Stimulated activated CD8-positive, alpha-beta memory T cell treated with anti-CD3 and anti-CD28 coated beads, Interleukin-2, amount 100 ng/mL, for 1 hour (primary cell): ENCODE results near the gene IFT25.
"Not testable (repeated sequence)": the region's sequence is repeated elsewhere in the genome, so short reads cannot be mapped to it uniquely, and the experiment has no call there.

Experiments used
- DNase-seq, 2 donors: peaks; one replicate each; pipeline ENCODE4 v3.0.0-alpha.2; 2020; ENCODE audit warnings: low read depth in 2 of 2

The IFT25 gene

DNA sequence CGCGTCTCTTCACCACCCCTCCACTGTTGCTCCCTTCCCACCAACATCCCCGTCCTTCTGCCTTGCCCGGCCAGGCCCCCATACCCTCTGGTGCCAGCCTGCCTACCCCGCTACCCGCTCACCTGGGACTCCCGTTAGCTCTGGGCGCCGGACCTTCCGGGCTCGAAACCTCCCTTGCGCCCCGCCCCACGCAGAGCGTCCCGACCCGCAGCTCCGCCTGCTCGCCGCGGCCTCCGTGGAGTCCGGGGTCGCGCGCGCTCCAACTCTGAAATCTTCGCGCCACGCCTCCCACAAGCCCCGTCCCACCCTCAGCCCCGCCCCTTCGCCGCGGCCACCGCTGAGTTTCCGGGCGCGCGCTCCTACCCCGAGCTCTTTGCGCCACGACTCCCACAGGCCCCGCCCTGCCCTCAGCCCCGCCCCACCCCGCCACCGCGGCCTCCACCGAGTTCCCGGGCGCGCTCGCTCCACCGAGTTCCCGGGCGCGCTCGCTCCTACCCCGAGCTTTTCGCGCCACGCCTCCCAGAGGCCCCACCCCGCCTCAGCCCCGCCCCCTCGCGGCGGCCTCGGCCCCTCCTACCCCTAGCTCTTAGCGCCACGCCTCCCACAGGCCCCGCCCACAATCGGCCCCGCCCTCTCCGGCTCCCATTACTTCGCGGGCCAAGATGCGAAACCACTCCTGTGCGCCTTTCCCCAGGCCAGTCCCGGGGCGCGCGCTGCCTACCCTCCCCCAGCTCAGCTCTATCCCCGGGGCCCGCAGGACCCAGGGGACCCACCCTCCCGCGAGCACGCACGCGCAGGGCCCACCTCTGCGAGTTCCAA lies at the start of gene IFT25:
IFT25 (minus strand) TSS at position 267 of the 819 bp plus-strand sequence. CDS start 5,617 bp downstream, outside the sequence.
- DNase-seq: peak; percentile 99 to 100

GRCh38 chr1:53994516-53994915 lies 49.0 kb upstream of the IFT25 start:
- DNase-seq: not testable (repeated sequence)

- no peak for DNase-seq
These were observed 46.8 kb upstream of the IFT25 start for GRCh38 chr1:53992085-53992874.

DNA sequence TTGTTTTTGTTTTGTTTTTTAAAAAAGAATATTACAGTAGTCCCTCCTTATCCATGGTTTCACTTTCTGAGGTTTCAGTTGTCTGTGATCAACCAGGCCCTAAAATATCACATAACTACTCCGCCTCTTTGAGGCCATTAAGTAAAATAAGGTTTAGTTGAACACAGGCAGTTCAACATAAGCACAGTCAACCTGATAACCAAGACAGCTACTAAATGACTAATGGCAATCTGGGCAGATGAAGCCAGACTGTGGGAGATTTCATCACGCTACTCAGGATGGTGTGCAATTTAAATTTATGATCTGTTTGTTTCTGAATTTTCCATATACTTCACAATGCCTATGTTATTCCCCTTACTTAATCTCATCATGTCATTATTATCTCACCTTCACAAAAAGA lies 42.4 kb upstream of the IFT25 start:
- no peak for DNase-seq

GRCh38 chr1:53986458-53986857 lies 41.0 kb upstream of the IFT25 start:
- DNase-seq: no peak

DNA sequence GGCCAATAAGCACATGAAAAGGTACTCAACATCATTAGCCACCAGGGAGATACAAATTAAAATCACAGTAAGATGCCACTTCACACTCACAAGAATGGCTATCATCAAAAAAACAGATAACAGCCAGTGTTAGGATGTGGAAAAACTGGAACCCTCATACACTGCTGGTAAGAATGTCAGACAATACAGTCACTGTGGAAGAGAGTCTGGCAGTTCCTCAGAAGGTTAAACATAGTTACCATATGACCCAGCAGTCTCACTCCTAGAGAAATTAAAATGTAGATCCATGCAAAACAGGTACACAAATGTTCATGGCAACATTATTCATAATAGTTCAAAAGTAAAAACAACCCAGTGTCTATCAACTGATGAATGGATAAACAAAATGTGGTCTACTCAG lies 39.2 kb upstream of the IFT25 start:
- DNase-seq: no peak

GRCh38 chr1:53982763-53983104 lies 37.2 kb upstream of the IFT25 start:
- DNase-seq: no peak

GRCh38 chr1:53982034-53982762 lies 36.7 kb upstream of the IFT25 start:
- no peak for DNase-seq

GRCh38 chr1:53981220-53981619 lies 35.7 kb upstream of the IFT25 start:
- no peak for DNase-seq

- no peak for DNase-seq
These were observed 34.4 kb upstream of the IFT25 start for GRCh38 chr1:53979712-53980450.

DNA sequence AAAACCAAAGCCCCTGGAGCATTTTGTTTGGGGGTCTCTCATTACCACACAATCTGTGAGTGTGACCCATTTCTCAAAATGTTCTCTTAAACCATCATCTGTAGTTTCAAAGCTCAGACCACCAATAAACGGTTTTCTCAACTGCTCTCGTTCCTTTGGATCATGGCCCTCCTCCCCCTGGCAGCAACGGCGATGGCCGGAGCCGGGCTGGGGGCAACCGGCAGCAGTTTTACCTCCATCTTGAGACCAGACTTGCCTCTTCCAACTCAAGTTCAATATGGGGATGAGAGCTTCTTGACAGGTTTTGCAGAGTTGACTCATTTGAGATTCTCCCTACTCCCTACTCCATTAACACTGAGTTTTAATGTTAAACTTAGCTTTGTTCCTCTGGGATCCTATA lies 30.4 kb upstream of the IFT25 start:
- no peak for DNase-seq

DNA sequence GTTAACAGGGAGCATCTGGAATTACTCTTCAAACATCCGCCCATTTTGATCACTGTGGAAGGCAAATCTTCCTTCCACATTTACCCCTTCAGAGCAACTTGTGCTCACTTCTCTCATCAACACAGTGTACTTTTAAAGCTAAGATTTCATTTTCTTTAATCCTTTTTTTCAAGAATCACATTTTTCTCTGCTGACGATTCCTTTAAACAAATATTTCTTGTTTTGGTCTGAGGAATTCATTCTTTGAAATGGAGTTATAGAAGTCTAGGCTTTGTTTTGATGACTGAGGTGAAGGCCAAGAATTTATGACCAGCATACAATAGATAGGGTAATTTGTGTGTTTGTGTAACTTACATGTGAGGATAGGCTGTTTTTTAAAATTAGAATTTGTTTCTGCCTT lies 26.2 kb upstream of the IFT25 start:
- no peak for DNase-seq

- not testable (repeated sequence) for DNase-seq
These were observed 23.8 kb upstream of the IFT25 start for GRCh38 chr1:53969323-53969722.

- no peak for DNase-seq
These were observed 22.6 kb upstream of the IFT25 start for GRCh38 chr1:53968125-53968513.

GRCh38 chr1:53967409-53968124 lies 22.1 kb upstream of the IFT25 start:
- DNase-seq: no peak

GRCh38 chr1:53966794-53967193 lies 21.3 kb upstream of the IFT25 start:
- DNase-seq: no peak

DNA sequence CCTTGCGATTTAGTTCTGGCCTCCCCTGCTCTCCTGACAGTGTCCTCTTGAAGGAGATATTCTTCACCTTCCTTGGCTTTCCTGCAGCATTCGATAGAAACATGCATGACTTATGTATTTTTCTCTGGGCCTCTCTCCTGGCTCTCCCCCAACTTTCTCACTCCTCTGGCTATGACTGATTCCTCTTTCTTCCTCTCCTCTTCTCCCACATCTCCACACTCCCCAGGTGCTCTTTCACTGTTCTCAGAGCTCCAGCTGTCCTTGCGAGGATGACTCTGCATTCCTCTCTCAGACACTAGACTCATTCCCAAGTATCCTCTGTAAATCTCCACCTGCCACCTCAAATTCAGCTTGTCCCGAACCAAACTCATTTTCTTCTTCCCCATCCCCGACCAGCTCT lies 18.6 kb upstream of the IFT25 start:
- no peak for DNase-seq

DNA sequence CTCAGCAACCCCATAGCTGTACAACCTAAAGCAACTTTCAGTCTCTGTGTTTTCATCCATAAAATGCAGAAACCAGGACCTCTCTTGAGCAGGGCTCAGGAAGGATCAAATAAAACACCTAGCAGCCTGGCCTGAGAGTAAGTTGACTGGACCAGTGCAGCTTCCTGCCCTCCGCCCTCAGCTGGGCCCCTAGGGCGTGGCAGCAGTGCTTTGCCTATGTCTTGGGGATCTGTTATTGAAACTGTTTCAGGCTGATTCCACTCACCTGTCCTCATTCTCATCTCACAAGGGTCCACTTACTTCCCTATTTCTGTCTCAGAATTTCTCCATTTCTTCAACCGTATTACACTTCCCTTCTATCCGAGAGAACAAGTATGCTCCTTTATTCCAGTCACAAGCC lies 18.0 kb upstream of the IFT25 start:
- no peak for DNase-seq

GRCh38 chr1:53962395-53962794 lies 16.9 kb upstream of the IFT25 start:
- no peak for DNase-seq

GRCh38 chr1:53959664-53960250 lies 14.3 kb upstream of the IFT25 start:
- DNase-seq: no peak
